HG02759 (cell line): ENCODE measurements around the gene IFNAR1.
"Not testable (repeated sequence)": the region's sequence is repeated elsewhere in the genome, so short reads cannot be mapped to it uniquely, and the experiment has no call there.

ENCODE experiments used
- ATAC-seq: cut with Tn5 transposase; IDR thresholded peaks from one replicate; pipeline ENCODE4 v1.9.1; 2021; ENCODE audit warnings: mild to moderate bottlenecking, moderate library complexity; ENCODE audit not compliant: unreplicated experiment

The IFNAR1 gene

GRCh38 chr21:33374080-33374449 lies 49.3 kb downstream of the IFNAR1 start:
- ATAC-seq, result no peak

- no peak for ATAC-seq
These were observed 49.8 kb downstream of the IFNAR1 start for GRCh38 chr21:33374450-33375096.

DNA sequence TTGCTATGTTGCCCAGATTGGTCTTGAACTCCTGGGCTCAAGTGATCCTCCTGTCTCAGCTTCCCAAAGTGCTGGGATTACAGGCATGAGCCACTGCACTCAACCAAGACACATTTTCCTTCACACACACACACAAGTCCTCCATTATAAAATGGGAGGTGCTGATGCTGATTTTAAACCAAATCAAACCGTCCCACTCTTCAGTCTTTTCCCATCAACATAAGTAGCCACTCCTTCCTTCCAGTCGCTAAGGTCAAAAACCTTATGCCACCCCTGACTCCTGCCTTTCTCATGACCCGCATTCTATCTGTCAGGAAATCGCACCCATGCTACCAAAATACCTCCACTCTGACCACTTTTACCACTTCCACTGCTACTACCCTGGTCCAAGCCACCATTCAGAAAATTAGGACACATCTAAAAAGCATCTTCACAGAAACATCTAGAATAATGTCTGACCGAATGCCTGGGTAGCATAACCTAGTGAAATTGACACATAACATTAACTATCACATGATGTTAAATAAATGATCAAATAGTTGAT lies 50.4 kb downstream of the IFNAR1 start:
- no peak for ATAC-seq

- no peak for ATAC-seq
These were observed 52.6 kb downstream of the IFNAR1 start for GRCh38 chr21:33377221-33377920.

DNA sequence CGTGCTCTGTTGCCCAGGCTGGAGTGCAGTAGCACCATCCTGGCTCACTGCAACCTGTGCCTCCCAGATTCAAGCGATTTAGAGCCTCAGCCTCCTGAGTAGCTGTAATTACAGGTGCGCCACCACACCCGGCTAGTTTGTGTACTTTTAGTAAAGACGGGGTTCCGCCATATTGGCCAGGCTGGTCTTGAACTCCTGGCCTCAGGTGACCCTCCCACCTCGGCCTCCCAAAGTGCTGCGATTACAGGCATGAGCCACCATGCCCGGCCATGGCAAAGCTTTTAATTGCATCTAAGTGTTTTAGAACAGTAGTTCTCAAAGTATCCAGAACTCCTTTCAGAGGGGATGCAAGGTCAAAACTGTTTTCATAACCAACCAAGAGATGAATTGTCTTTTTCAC lies 53.3 kb downstream of the IFNAR1 start:
- ATAC-seq, result no peak

DNA sequence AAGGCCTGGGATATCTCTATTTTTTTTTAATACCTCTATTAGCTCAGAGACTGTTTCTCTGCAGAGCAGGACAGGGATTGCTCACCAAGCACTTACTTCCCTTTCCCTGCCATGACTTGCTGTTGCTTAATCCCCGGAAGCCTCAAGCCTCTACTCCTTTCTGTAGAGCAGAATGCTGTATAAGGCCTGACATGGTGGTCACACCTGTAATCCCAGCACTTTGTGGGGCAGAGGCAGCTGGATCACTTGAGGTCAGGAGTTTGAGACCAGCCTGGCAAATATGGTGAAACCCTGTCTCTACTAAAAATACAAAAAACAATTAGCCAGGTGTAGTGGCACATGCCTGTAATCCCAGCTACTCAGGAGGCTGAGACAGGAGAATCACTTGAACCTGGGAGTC lies 55.2 kb downstream of the IFNAR1 start:
- not testable (repeated sequence) for ATAC-seq

DNA sequence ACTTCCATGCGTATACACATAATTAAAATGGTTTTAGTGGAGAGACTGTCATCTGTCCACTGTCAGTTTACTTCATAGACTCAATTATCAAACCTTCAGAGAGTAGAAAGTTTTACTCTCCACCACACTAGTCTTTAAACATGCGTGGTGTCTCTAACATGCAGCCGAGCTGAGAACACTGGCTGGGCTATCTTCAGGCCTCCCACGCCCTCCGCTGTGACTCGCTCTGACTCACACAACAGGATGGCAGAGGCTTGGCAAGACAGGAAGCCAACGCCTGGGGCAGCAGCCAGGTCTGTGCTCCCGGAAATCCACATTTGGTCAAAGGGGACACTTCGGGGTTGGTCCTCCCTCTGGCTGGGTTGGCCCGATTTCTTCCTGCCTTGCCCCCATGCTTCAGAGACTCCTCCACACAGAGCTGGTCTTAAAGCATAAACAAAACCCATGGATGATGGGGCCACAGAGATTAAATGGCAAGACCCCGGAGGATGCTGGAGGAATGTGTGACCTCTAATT lies 55.8 kb downstream of the IFNAR1 start:
- ATAC-seq, result peak; percentile 61

- not testable (repeated sequence) for ATAC-seq
These were observed 56.6 kb downstream of the IFNAR1 start for GRCh38 chr21:33381381-33381780.

- ATAC-seq, result peak; percentile 82
These were observed 58.5 kb downstream of the IFNAR1 start for GRCh38 chr21:33383056-33383888.

DNA sequence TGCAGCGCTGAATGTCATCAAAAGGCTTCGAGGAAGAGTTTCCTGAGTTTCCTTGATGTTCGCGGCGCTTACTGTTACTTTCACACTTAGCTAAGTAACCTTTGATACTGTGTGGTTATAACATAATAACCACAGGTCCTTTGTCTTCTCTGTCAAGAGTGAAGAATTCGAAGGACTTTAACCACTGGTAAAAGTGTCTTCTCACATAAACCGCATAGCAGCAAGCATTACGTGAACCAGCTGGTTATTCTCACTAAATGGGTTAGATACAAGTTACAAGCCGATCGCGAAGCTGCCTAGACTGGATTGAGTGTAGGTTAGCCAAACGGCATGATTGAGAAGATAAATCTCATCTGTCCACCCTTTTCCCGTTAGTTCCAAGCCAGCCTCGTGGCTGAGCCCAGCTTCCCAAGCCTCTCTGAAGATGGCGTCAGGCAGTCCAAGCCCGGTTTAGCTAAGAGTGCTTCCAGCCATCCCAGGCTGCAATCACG lies 60.1 kb downstream of the IFNAR1 start:
- ATAC-seq, result no peak

GRCh38 chr21:33386222-33386784 lies 61.5 kb downstream of the IFNAR1 start:
- no peak for ATAC-seq

GRCh38 chr21:33387294-33387693 lies 62.5 kb downstream of the IFNAR1 start:
- no peak for ATAC-seq

DNA sequence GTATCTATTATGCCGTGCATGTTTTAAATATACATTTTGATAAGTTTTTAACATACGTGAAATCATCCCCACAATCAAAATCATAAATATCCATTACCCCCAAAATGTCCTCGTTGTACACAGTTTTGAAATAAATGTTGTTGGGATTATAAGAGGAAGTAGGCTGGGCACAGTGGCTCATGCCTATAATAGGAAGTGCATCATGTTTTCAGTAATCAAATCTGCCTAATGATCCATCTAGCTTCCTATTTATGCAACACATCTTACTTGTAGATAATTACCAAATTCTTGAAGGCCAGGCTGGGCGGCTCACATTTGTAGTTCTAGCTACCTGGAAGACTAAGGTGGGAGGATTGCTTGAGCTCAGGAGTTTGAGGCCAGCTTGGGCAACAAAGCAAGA lies 63.4 kb downstream of the IFNAR1 start:
- ATAC-seq, result no peak

- ATAC-seq, result no peak
These were observed 65.7 kb downstream of the IFNAR1 start for GRCh38 chr21:33390479-33390878.

DNA sequence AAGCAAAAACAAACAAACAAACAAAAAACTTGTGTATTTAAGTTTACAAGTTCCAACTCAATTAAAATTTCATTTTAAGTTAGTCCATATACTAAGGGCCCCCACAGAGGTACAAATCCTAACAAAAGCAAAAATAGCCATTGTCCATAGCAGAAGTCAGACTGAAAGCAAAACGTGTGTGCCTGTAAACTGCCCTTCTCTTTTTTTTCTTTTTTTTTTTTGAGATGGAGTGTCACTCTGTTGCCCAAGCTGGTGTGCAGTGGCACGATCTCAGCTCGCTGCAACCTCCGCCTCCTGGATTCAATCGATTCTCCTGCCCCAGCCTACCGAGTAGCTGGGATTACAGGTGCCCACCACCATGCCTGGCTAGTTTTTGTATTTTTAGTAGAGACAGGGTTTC lies 66.9 kb downstream of the IFNAR1 start:
- no peak for ATAC-seq

DNA sequence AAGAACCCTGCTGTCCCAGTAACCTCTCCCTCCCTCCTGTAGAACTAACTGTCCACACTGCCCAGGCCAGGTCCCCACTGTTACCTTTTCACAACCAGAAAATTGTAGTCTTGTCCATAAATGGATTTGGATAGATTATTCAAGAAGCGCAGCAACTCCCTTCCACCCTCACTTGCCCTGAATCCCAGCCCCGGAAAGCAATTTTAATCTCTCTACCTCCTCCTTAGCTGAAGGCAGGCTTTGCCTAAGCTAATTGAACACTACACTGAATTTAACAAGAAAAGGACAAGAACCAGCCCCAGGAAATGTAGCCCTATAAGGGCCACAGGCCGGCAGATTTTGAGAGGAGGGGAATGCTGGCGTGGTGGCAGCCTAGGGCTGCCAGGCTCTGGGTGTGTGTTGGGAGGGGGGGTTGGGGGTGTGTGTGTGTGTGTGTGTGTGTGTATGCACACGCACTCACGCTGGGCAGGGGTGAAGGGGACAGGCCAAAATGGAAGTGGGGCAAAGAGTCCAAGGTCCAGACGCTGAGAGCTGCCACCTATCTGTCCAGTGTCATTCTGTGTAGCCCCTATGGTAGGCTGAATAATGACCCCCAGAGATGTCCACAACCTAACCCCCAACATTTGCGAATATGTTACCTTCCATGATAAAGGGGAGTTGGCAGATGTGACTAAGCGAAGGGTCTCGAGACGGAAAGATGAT lies 67.7 kb downstream of the IFNAR1 start:
- ATAC-seq, result no peak

GRCh38 chr21:33393348-33393747 lies 68.6 kb downstream of the IFNAR1 start:
- ATAC-seq, result no peak

- ATAC-seq, result no peak
These were observed 69.5 kb downstream of the IFNAR1 start for GRCh38 chr21:33394260-33394659.

DNA sequence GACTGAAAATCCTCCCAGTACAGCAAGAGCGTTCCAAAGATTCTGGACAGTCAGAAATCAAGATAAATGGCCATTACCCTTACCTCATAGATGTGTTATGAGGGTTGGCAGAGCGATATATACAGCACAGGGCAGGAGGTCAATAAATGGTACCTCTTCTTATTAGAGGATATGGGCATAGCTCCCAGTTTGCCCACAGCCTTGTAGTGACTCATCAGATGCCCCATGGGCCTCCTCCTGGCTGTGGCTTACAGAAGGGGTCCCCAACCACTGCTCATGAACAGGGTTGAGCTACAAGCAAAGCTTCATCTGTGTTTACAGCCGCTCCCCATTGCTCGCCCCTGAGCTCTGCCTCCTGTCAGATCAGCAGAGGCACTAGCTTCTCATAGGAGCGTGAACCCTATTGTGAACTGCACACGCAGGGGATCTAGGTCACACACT lies 71.1 kb downstream of the IFNAR1 start:
- no peak for ATAC-seq

DNA sequence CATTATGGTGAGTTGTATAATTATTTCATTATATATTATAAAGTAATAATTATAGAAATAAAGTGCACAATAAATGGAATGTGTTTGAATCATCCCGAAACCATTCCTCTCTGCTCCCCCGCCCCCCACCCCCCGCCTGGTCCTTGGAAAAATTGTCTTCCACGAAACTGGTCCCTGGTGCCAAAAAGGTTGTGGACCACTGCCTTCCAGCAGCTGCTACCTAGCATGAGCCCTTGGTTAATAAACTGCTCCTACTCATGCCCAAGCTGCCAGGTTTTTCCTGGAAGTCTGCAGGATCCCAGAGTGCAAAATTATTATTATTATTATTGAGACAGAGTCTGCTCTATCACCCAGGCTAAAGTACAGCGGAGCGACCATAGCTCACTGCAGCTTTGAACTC lies 71.7 kb downstream of the IFNAR1 start:
- ATAC-seq, result no peak
